GM21737 (cell line): ENCODE results near the gene JMJD7.
"Not testable (repeated sequence)": the region's sequence is repeated elsewhere in the genome, so short reads cannot be mapped to it uniquely, and the experiment has no call there.

Source experiments
- ATAC-seq: cut with Tn5 transposase; IDR thresholded peaks from one replicate; pipeline ENCODE4 v1.9.1; 2021; ENCODE audit warnings: mild to moderate bottlenecking, moderate library complexity; ENCODE audit not compliant: unreplicated experiment

JMJD7 gene

GRCh38 chr15:41821831-41822230 lies 6.1 kb upstream of the JMJD7 start:
- ATAC-seq, result no peak

- no peak for ATAC-seq
Measured at GRCh38 chr15:41822471-41822870, 5.4 kb upstream of the JMJD7 start.

- ATAC-seq, result no peak
Measured at GRCh38 chr15:41822957-41823356, 4.9 kb upstream of the JMJD7 start.

- no peak for ATAC-seq
Measured at GRCh38 chr15:41823502-41823901, 4.4 kb upstream of the JMJD7 start.

- no peak for ATAC-seq
Measured at GRCh38 chr15:41824062-41824745, 3.7 kb upstream of the JMJD7 start.

GRCh38 chr15:41825145-41825544 lies 2.7 kb upstream of the JMJD7 start:
- no peak for ATAC-seq

- ATAC-seq, result no peak
Measured at GRCh38 chr15:41825572-41826535, 2.0 kb upstream of the JMJD7 start.

GRCh38 chr15:41827290-41827879 lies 507 bp upstream of the JMJD7 start:
- no peak for ATAC-seq

GRCh38 chr15:41828807-41829141 lies 882 bp downstream of the JMJD7 start:
- ATAC-seq, result no peak

GRCh38 chr15:41829959-41830646 lies 2.2 kb downstream of the JMJD7 start:
- no peak for ATAC-seq

- ATAC-seq, result not testable (repeated sequence)
Measured at GRCh38 chr15:41831291-41831690, 3.4 kb downstream of the JMJD7 start.

- ATAC-seq, result no peak
Measured at GRCh38 chr15:41832208-41832607, 4.3 kb downstream of the JMJD7 start.

GRCh38 chr15:41832875-41833274 lies 5.0 kb downstream of the JMJD7 start:
- ATAC-seq, result no peak

- no peak for ATAC-seq
Measured at GRCh38 chr15:41834096-41834495, 6.2 kb downstream of the JMJD7 start.

- no peak for ATAC-seq
Measured at GRCh38 chr15:41836073-41836472, 8.2 kb downstream of the JMJD7 start.

GRCh38 chr15:41836713-41837454 lies 9.0 kb downstream of the JMJD7 start:
- ATAC-seq, result no peak

- ATAC-seq, result no peak
Measured at GRCh38 chr15:41838400-41838897, 10.6 kb downstream of the JMJD7 start, which contains the start of gene PLA2G4B. Gene PLA2G4B, plus strand, starts transcription at chr15:41838847. Its CDS starts 67 bp downstream, at chr15:41838914.

- ATAC-seq, result no peak
Measured at GRCh38 chr15:41839781-41840491, 12.0 kb downstream of the JMJD7 start.

- no peak for ATAC-seq
Measured at GRCh38 chr15:41840673-41841072, 12.8 kb downstream of the JMJD7 start.

- ATAC-seq, result no peak
Measured at GRCh38 chr15:41841131-41841530, 13.2 kb downstream of the JMJD7 start.
